KOPT-K1 (cell line): ENCODE data around the gene ZNF726.
"Not testable (repeated sequence)": the region's sequence is repeated elsewhere in the genome, so short reads cannot be mapped to it uniquely, and the experiment has no call there.

Experiments used
- H3K27ac ChIP-seq: fragments of 200-600 bp; sonication (generic); 2 replicates; pipeline ENCODE4 v1.5.1; 2016; ENCODE audit warnings: antibody characterized with exemption, mild to moderate bottlenecking, low read depth, low read length; ENCODE audit not compliant: poor library complexity, severe bottlenecking
- H3K36me3 ChIP-seq: fragments of 200-600 bp; sonication (generic); 2 replicates; pipeline ENCODE4 v1.5.1; 2017; ENCODE audit warnings: antibody characterized with exemption, mild to moderate bottlenecking, low read length, moderate library complexity; ENCODE audit not compliant: insufficient read depth
- H3K9me3 ChIP-seq: fragments of 200-600 bp; sonication (generic); 2 replicates; pipeline ENCODE4 v1.5.1; 2017; ENCODE audit warnings: antibody characterized with exemption, low read length, mild to moderate bottlenecking; ENCODE audit not compliant: insufficient read depth, poor library complexity, severe bottlenecking

ZNF726 gene

GRCh38 chr19:23914402-23915286 lies at the start of gene ZNF726:
TSS of gene ZNF726 (plus strand) at chr19:23914886. CDS start at chr19:23914995, 109 bp downstream.
- Histone ChIP-seq H3K27ac (peak within 1 kb of the TSS; percentile 80), H3K36me3 (peaks cover 39% of the 10 kb centered on the region), H3K9me3 (peaks cover 65% of the 10 kb centered on the region)

DNA sequence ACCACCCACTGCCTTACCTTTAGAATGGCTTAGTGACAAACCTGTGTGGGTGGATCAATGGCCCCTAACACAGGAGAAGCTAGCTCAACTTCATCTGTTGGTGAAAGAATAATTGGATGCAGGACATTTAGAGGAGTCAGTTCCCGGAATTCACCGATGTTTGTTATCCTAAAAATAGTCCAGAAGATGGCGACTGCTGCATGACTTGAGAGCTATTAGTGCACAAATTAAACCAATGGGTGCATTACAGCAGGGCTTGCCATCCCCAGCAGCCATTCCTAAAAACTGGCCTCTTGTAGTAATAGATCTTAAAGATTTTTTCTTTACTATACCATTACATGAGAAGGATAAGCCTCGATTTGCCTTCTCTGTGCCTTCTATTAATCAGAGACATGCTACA lies 46.8 kb upstream of the ZNF726 start:
- peaks cover 4% of the 10 kb centered on the region for H3K9me3 ChIP-seq
- no peak overlapping the region for H3K27ac ChIP-seq

GRCh38 chr19:23868630-23869029 lies 46.1 kb upstream of the ZNF726 start:
- Histone ChIP-seq H3K36me3 (no peaks in the 10 kb centered on the region), H3K27ac (no peak overlapping the region), H3K9me3 (peaks cover 4% of the 10 kb centered on the region)

More for the DNA sequence above, 46.8 kb upstream of the ZNF726 start:
- H3K36me3 ChIP-seq: no peaks in the 10 kb centered on the region

GRCh38 chr19:23872282-23872919 lies 42.3 kb upstream of the ZNF726 start:
- H3K9me3 ChIP-seq: peaks cover 16% of the 10 kb centered on the region
- no peak overlapping the region for H3K27ac ChIP-seq
- H3K36me3 ChIP-seq: no peaks in the 10 kb centered on the region

DNA sequence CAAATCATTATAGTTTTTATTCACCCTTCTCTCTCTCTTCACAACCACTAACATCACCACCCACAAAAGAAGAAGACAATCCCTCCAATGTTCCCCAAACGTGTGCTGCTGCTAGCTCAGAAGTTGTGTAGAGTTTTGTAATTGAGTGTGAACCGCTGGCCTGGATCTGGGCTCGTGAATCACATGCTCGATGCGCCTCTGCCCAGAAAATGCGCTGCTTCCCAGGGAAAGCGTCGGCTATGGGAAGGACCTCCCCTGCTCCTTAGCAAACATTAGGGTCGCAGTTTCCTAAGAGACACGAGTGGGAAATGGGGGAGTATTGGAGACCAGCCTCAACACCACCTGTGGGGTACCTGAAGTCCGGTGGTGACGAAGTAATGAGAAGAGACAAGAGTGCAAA lies 38.4 kb upstream of the ZNF726 start:
- Histone ChIP-seq H3K9me3 (peaks cover 19% of the 10 kb centered on the region), H3K27ac (no peak overlapping the region), H3K36me3 (no peaks in the 10 kb centered on the region)

GRCh38 chr19:23876756-23877155 lies 37.9 kb upstream of the ZNF726 start:
- not testable (repeated sequence) for H3K27ac ChIP-seq, H3K36me3 ChIP-seq
- H3K9me3 ChIP-seq: peaks cover 19% of the 10 kb centered on the region

- Histone ChIP-seq H3K36me3 (no peaks in the 10 kb centered on the region), H3K27ac (no peak overlapping the region), H3K9me3 (peaks cover 6% of the 10 kb centered on the region)
These were observed 32.2 kb upstream of the ZNF726 start for GRCh38 chr19:23882493-23882892.

DNA sequence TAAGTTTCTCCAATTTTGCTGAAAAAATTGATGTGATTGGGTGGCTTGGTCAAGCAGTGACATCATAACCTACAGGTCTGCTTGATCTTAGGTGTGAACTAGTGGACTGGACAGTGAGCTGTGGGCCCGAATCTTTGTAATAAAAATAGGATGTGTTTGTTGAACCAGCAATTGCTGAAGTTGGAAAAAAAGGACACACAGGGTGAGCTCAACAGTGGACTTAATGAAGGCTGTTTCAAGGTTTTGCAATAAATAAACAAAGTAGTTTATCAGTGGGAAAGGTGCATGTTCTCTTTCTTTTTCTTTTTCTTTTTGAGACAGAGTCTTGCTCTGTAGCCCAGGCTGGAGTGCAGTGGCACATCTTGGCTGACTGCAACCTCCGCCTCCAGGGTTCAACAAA lies 30.3 kb upstream of the ZNF726 start:
- Histone ChIP-seq H3K27ac (no peak overlapping the region), H3K9me3 (peaks cover 9% of the 10 kb centered on the region), H3K36me3 (no peaks in the 10 kb centered on the region)

GRCh38 chr19:23887642-23888041 lies 27.0 kb upstream of the ZNF726 start:
- Histone ChIP-seq H3K9me3 (peaks cover 13% of the 10 kb centered on the region), H3K36me3 (no peaks in the 10 kb centered on the region), H3K27ac (no peak overlapping the region)

- not testable (repeated sequence) for H3K36me3 ChIP-seq, H3K27ac ChIP-seq
- peaks cover 12% of the 10 kb centered on the region for H3K9me3 ChIP-seq
These were observed 18.6 kb upstream of the ZNF726 start for GRCh38 chr19:23896096-23896495.

- H3K36me3 ChIP-seq: no peaks in the 10 kb centered on the region
- H3K9me3 ChIP-seq: peaks cover 12% of the 10 kb centered on the region
- H3K27ac ChIP-seq: no peak overlapping the region
These were observed 17.8 kb upstream of the ZNF726 start for GRCh38 chr19:23896912-23897311.

- Histone ChIP-seq H3K36me3 (no peaks in the 10 kb centered on the region), H3K9me3 (peaks cover 42% of the 10 kb centered on the region), H3K27ac (no peak overlapping the region)
These were observed 13.3 kb upstream of the ZNF726 start for GRCh38 chr19:23901360-23901759.

DNA sequence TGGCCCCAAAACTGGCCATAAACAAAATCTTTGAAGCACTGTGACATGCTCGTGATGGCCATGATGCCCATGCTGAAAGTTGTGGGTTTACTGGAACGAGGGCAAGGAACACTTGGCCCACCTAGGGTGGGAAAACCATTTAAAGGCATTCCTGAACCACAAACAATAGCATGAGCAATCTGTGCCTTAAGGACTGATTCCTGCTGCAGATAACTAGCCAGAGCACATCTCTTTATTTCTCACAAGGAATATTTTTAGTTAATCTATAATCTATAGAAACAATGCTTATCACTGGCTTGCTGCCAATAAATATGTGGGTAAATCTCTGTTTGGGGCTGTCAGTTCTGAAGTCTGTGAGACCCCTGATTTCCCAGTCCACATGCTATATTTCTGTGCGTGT lies 10.3 kb upstream of the ZNF726 start:
- Histone ChIP-seq H3K9me3 (peaks cover 34% of the 10 kb centered on the region), H3K36me3 (no peaks in the 10 kb centered on the region), H3K27ac (no peak overlapping the region)

DNA sequence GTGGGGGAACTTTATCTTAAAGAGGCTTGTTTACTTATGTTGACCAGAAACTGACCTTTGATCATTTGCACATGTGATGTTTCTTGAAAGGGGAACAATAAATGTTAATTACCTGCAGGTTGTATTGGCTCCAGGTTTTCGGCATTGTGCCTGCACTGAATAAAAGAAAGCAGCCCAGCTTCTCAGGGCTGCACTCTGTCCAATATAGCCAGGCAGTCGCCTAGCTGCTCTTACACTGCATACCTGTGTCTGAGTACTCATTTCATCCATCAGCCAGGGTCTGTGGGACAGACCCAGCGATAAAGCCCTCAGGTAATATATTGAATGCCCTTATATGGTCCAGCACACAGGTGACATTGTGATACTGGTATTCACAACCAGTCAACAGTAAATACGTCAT lies 8.9 kb upstream of the ZNF726 start:
- Histone ChIP-seq H3K27ac (no peak overlapping the region), H3K36me3 (no peaks in the 10 kb centered on the region), H3K9me3 (peaks cover 39% of the 10 kb centered on the region)

DNA sequence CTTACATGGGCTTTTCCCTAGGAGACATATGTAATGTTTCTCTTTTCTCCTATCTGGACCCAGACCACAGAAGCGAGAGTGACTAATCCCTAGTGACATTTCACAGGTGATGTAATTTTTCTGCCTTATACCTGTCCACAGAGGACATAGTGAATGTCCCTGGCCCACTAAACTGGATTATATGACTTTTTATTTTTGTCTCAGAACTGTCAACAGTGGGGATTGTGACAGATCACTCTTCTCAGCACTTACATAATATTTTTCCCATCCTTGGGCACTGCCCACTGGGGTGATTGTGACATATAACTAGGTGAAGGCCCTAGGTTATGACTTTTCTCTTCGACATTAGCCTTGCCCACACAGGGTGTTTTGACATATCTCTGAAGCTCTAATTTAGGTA lies 7.9 kb upstream of the ZNF726 start:
- Histone ChIP-seq H3K36me3 (no peaks in the 10 kb centered on the region), H3K9me3 (peaks cover 39% of the 10 kb centered on the region), H3K27ac (no peak overlapping the region)

- Histone ChIP-seq H3K27ac (no peak overlapping the region), H3K36me3 (no peaks in the 10 kb centered on the region), H3K9me3 (peaks cover 39% of the 10 kb centered on the region)
These were observed 6.5 kb upstream of the ZNF726 start for GRCh38 chr19:23908165-23908564.
